PC-9 (cell line): ENCODE measurements around the gene NSL1. TPM values are rescaled to one million over a fixed set of nuclear protein-coding genes. Genes with fewer than 3 reads are reported as not detected.

Source experiments
- BruUV-seq: library from RNA; stranded (reverse); fragments of 400-500 nt; replicated peaks from 2 replicates; lab custom pipeline; 2021; lab: Mats Ljungman, UMichigan
- CTCF ChIA-PET: fragments of 300-600 bp; sonication (Branson Sonifier 250); formaldehyde crosslinking; loops from one replicate; lab custom pipeline; 2022; ENCODE audit warnings: antibody characterized with exemption; lab: Charles Lee
- POLR2A ChIA-PET: fragments of 300-600 bp; sonication (Branson Sonifier 250); formaldehyde crosslinking; loops from one replicate; lab custom pipeline; 2022; ENCODE audit warnings: antibody characterized with exemption; ENCODE audit not compliant: unreplicated experiment; lab: Charles Lee
- DNase-seq, 2 experiments: peaks; one replicate each; pipeline versions ENCODE4 v3.0.0 to v3.0.0-alpha.2; 2015 to 2022; ENCODE audit warnings: mixed read lengths in 1 of 2
- H2AFZ ChIP-seq: fragments of 200-600 bp; sonication (generic); 2 replicates; pipeline ENCODE4 v1.8.1; 2017; ENCODE audit warnings: antibody characterized with exemption
- H3F3A ChIP-seq: fragments of 200-600 bp; sonication (generic); 2 replicates; pipeline ENCODE4 v1.8.1; 2017; ENCODE audit warnings: antibody characterized with exemption, mild to moderate bottlenecking, low read depth; ENCODE audit not compliant: insufficient read depth
- H3K27ac ChIP-seq: fragments of 200-600 bp; sonication (generic); 2 replicates; pipeline ENCODE4 v1.6.1; 2016; ENCODE audit warnings: mixed run types
- H3K27me3 ChIP-seq: fragments of 200-600 bp; sonication (generic); 2 replicates; pipeline ENCODE4 v1.6.1; 2016; ENCODE audit warnings: low read depth, mixed run types; ENCODE audit not compliant: insufficient read depth
- H3K36me3 ChIP-seq: fragments of 200-600 bp; sonication (generic); 2 replicates; pipeline ENCODE4 v1.6.1; 2016; ENCODE audit warnings: low read depth, mixed run types
- H3K4me1 ChIP-seq: fragments of 200-600 bp; sonication (generic); replicated peaks from 2 replicates; pipeline ENCODE4 v1.6.1; 2016; ENCODE audit warnings: mixed run types; ENCODE audit not compliant: insufficient read depth
- H3K4me2 ChIP-seq: fragments of 200-600 bp; sonication (generic); 2 replicates; pipeline ENCODE4 v1.6.1; 2017; ENCODE audit warnings: mixed run types
- H3K4me3 ChIP-seq: fragments of 200-600 bp; sonication (generic); 2 replicates; pipeline ENCODE4 v1.6.1; 2016; ENCODE audit warnings: mixed run types
- H3K79me2 ChIP-seq: fragments of 200-600 bp; sonication (generic); 2 replicates; pipeline ENCODE4 v1.6.1; 2017; ENCODE audit warnings: low read depth, mixed run types
- H3K9me2 ChIP-seq: fragments of 200-600 bp; sonication (generic); 2 replicates; pipeline ENCODE4 v1.8.1; 2017; ENCODE audit warnings: mild to moderate bottlenecking; ENCODE audit not compliant: insufficient read depth
- H3K9me3 ChIP-seq: fragments of 200-600 bp; sonication (generic); 2 replicates; pipeline ENCODE4 v1.8.1; 2016; ENCODE audit warnings: low read depth; ENCODE audit not compliant: insufficient read depth
- H4K20me1 ChIP-seq: fragments of 200-600 bp; sonication (generic); 2 replicates; pipeline ENCODE4 v1.8.1; 2017; ENCODE audit not compliant: insufficient read depth
- CTCF ChIP-seq: fragments of 200-600 bp; sonication (generic); conservative IDR thresholded peaks from 2 replicates; pipeline ENCODE4 v1.6.1; 2017; ENCODE audit warnings: mixed run types, antibody characterized with exemption, mild to moderate bottlenecking, moderate library complexity
- EZH2 ChIP-seq: fragments of 200-600 bp; sonication (generic); IDR thresholded peaks from 2 replicates; pipeline ENCODE4 v1.8.0; 2017; ENCODE audit warnings: antibody characterized with exemption, low read depth
- intact Hi-C: fragments of 100-400 bp; cut with micrococcal nuclease; formaldehyde crosslinking; loops from one replicate; pipeline ENCODE4 v1.10.0; 2022; ENCODE audit not compliant: unreplicated experiment
- total RNA-seq: library from RNA; stranded (reverse); gene quantifications from 2 replicates; pipeline ENCODE4 v1.2.3, GENCODE V29; 2021

NSL1 gene
- total RNA-seq, 1 experiment from 2014 or later: 32.4 TPM

- DNase-seq: no peak
- POLR2A ChIA-PET: no interaction called here
- CTCF ChIA-PET: no interaction called here
Observed at GRCh38 chr1:212825798-212826452, 34.3 kb upstream of the NSL1 start.

GRCh38 chr1:212824201-212824600 lies 32.6 kb upstream of the NSL1 start:
- intact Hi-C loops: no loop called here

More at GRCh38 chr1:212825798-212826452, 34.3 kb upstream of the NSL1 start:
- intact Hi-C loops: no loop called here
- H3K9me2 ChIP-seq: no peaks in the 10 kb centered on the region
- no peaks in the 10 kb centered on the region for H3K36me3 ChIP-seq
- no peaks in the 10 kb centered on the region for H3K79me2 ChIP-seq
- no peaks in the 10 kb centered on the region for H3K27me3 ChIP-seq
- H3F3A ChIP-seq: peaks cover 7% of the 10 kb centered on the region; the same call in 1 of the 2 replicates
- BruUV-seq: no TSS peak
- H3K4me2 ChIP-seq: no peak overlapping the region
- H4K20me1 ChIP-seq: no peaks in the 10 kb centered on the region
- no peaks in the 10 kb centered on the region for H3K4me1 ChIP-seq
- no peak overlapping the region for H3K4me3 ChIP-seq
- no peak overlapping the region for H3K27ac ChIP-seq
- TF ChIP-seq EZH2 (no peak), CTCF (no peak)
- no peak overlapping the region for H2AFZ ChIP-seq
- peaks cover 15% of the 10 kb centered on the region; the same call in 1 of the 2 replicates for H3K9me3 ChIP-seq

GRCh38 chr1:212822956-212823355 lies 31.4 kb upstream of the NSL1 start:
- peaks cover 15% of the 10 kb centered on the region; the same call in 1 of the 2 replicates for H3K9me3 ChIP-seq
- H3K4me3 ChIP-seq: no peak overlapping the region
- no peaks in the 10 kb centered on the region for H3K4me1 ChIP-seq
- no peaks in the 10 kb centered on the region for H3K27me3 ChIP-seq
- POLR2A ChIA-PET: no interaction called here
- CTCF ChIA-PET: no interaction called here
- H3K27ac ChIP-seq: no peak overlapping the region
- no TSS peak for BruUV-seq
- H3K79me2 ChIP-seq: no peaks in the 10 kb centered on the region
- intact Hi-C loops: no loop called here
- H3K9me2 ChIP-seq: no peaks in the 10 kb centered on the region
- H3F3A ChIP-seq: peaks cover 4% of the 10 kb centered on the region; the same call in 1 of the 2 replicates
- no peaks in the 10 kb centered on the region for H4K20me1 ChIP-seq
- H3K36me3 ChIP-seq: no peaks in the 10 kb centered on the region
- no peak overlapping the region for H3K4me2 ChIP-seq
- TF ChIP-seq CTCF (no peak), EZH2 (no peak)
- no peak overlapping the region for H2AFZ ChIP-seq
- no peak for DNase-seq

More at GRCh38 chr1:212824201-212824600, 32.6 kb upstream of the NSL1 start:
- peaks cover 15% of the 10 kb centered on the region; the same call in 1 of the 2 replicates for H3K9me3 ChIP-seq
- H3K79me2 ChIP-seq: no peaks in the 10 kb centered on the region
- no peaks in the 10 kb centered on the region for H3K4me1 ChIP-seq
- ChIA-PET POLR2A (interaction anchor here (0.6 kb wide), 1 partner anchor 34 kb away, joined by 3 read pairs; no protein-coding TSS in a partner anchor), CTCF (no interaction called here)
- no peak overlapping the region for H2AFZ ChIP-seq
- peaks cover 7% of the 10 kb centered on the region; the same call in 1 of the 2 replicates for H3F3A ChIP-seq
- no peak overlapping the region for H3K4me2 ChIP-seq
- no peak for DNase-seq
- H3K36me3 ChIP-seq: no peaks in the 10 kb centered on the region
- no peak overlapping the region for H3K27ac ChIP-seq
- H4K20me1 ChIP-seq: no peaks in the 10 kb centered on the region
- no peaks in the 10 kb centered on the region for H3K27me3 ChIP-seq
- no peak overlapping the region for H3K4me3 ChIP-seq
- no peak for TF ChIP-seq EZH2
- BruUV-seq: no TSS peak
- no peaks in the 10 kb centered on the region for H3K9me2 ChIP-seq
